A673 (cell line): Measurements from ENCODE around the gene CDRT15L2.

Experiments
- EZH2 ChIP-seq: fragments of 200-600 bp; sonication (generic); IDR thresholded peaks from 2 replicates; pipeline ENCODE4 v1.6.1; 2017; ENCODE audit warnings: borderline replicate concordance, low read depth, mild to moderate bottlenecking, mixed read lengths, antibody characterized with exemption, low read length; ENCODE audit not compliant: poor library complexity, severe bottlenecking
- TF ChIP-seq, protein P1 (sequence below): fragments of 300-800, 200-600 bp; sonication (generic); conservative IDR thresholded peaks from 2 replicates; pipeline ENCODE4 v1.5.1; 2017; ENCODE audit warnings: low read depth, mild to moderate bottlenecking, antibody characterized with exemption, low read length, moderate library complexity, mixed read lengths

GRCh38 chr17:20613905-20614304 lies 34.4 kb downstream of the CDRT15L2 start:
- TF ChIP-seq, protein P1, sequence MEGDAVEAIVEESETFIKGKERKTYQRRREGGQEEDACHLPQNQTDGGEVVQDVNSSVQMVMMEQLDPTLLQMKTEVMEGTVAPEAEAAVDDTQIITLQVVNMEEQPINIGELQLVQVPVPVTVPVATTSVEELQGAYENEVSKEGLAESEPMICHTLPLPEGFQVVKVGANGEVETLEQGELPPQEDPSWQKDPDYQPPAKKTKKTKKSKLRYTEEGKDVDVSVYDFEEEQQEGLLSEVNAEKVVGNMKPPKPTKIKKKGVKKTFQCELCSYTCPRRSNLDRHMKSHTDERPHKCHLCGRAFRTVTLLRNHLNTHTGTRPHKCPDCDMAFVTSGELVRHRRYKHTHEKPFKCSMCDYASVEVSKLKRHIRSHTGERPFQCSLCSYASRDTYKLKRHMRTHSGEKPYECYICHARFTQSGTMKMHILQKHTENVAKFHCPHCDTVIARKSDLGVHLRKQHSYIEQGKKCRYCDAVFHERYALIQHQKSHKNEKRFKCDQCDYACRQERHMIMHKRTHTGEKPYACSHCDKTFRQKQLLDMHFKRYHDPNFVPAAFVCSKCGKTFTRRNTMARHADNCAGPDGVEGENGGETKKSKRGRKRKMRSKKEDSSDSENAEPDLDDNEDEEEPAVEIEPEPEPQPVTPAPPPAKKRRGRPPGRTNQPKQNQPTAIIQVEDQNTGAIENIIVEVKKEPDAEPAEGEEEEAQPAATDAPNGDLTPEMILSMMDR: no peak
- TF ChIP-seq EZH2: no peak
